COLO668 (cell line): ENCODE results near the gene POU2F1.
"Not testable (repeated sequence)": the region's sequence is repeated elsewhere in the genome, so short reads cannot be mapped to it uniquely, and the experiment has no call there.

Source experiments
- DNase-seq: peaks from one replicate; lab custom pipeline; 2025; ENCODE audit not compliant: unreplicated experiment; lab: John Stamatoyannopoulos, UW

POU2F1 gene

DNA sequence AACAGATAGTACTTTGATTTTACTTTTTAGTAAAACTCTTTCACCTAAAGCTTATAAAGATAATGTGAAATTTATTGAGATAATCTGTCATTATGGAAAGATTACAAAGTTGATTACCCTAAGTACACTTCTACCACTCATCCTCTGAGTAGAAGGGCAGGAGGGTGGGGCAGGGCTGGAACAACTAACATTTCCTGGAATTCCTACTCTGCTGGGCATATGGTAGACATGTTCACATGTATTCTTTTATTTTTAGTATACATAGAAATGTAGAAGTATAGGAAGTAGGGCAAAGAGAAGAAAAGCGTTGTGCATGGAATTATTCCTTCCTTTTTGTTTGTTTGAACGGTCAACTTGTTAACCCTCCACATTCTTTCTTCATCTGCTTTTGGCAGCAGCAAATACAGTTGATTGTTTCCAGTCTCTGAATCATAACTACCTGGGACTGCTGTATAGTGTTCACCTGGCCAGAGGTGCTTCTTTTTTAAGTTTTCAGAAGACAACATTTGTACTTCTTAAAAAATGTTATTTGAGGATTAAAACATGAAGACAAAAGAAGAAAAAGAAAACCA is 85.1 kb downstream of the POU2F1 start:
- DNase-seq, result no peak

DNA sequence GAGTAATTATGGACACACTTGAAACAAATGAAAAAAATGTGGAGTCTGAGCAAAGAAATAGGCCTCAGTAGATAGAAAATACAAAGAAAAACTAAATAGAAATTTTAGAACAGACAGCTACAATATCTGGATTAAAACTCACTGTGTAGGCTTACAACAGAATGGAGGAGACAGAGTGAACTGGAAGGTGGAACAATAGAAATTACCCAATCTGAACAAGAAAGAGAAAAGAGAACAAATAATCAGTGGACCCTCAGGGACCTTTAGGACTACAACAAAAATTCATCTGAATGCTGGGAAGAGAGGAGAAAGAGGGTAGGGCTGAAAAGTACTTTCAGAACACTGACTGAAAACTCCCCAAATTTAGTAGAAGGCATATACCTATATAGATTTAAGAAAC is 90.0 kb downstream of the POU2F1 start:
- DNase-seq, result no peak

DNA sequence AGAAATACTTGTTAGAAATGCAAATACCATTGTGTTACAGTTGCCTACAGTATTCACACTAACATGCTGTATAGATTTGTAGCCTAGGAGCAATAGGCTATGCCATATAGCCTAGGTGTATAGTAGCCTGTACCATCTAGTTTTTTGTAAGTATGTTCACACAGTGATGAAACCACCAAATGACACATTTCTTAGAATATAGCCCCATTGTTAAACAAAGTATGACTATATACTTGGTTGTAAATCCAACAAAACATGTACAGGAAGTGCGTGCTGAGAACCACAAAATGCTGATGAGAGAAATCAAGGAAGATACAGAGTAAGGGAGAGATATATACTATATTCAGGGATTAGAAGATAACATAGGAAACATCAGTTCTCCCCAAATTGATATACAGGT is 92.2 kb downstream of the POU2F1 start:
- no peak for DNase-seq

DNA sequence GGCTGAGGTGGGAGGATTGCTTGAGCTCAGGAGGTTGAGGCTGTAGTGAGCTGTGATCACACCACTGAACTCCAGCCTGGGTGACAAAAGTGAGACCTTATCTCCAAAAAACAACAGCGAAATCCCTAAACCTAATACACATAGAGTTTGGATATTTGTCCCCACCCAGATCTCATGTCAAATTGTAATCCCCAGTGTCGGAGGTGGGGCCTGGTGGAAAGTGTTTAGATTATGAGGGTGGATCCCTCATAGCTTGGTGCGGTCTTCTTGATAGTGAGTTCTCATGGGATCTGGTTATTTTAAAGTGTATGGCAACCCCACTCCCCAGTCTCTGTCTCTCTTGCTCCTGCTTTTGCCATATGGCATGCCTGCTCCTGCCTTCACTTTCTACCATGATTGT is 94.0 kb downstream of the POU2F1 start:
- DNase-seq, result no peak

DNA sequence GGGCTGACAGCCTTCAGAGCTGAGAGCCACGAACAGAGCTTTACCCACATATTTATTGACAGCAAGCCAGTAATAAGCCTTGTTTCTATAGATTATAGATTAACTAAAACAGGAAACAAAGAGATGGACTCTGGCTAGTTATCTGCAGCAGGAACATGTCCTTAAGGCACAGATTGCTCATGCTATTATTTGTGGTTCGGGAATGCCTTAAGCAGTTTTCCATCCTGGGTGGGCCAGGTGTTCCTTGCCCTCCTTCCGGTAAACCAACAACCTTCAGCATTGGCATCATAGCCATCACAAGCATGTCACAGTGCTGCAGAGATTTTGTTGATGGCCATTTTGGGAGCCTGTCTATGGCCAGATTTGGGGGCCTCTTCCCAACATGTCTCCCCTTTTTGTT is 96.8 kb downstream of the POU2F1 start:
- no peak for DNase-seq

DNA sequence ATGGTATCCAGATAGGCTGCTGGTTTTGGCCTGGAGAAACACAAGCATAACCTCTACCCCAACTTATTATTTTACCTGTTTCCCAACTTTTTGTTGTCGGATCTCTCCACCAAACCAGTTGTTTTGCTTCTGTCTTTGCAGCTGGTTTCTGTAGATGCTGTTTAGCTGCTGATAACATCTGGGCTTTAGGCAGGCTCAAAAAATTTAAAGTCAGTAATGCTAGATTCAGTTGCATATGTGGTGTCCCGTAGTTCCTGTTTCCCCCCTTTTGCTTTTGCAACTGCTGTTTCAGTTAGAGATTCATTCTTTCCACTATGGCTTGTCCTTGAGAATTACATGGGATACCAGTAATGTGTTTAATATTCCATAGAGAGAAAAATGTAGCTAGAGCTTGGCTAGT is 98.5 kb downstream of the POU2F1 start:
- not testable (repeated sequence) for DNase-seq

DNA sequence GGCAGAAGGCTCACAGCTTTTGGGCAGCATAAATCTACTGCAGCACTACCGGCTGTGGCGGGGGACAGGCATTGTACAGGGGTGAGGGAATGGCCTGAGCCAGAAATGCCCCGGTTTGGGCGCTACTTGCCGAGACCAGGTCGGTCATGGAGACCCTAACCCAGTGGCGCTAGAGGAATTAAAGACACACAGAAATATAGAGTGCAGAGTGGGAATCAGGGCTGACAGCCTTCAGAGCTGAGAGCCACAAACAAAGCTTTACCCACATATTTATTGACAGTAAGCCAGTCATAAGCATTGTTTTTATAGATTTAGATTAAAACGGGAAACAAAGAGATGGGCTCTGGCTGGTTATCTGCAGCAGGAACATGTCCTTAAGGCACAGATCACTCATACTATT is 101.8 kb downstream of the POU2F1 start:
- DNase-seq, result no peak

DNA sequence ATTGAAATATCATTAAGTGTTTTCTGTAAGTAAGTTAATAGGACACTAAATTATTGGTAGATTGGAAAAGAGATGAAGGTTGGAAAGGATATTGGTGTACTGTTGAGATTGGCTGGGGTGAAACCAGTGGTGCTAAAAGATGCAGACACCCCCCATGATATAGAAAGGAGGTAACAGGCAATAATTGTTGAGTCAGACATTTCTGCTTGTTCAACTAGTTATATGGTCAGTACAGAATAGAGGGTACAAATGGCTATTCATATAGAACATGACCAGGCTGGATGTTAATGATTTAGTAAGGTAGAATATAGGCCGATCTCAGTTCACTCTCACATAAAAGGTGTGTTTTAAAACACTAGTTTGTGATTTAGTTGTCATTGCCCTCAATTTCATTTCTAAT is 104.5 kb downstream of the POU2F1 start:
- DNase-seq, result no peak

DNA sequence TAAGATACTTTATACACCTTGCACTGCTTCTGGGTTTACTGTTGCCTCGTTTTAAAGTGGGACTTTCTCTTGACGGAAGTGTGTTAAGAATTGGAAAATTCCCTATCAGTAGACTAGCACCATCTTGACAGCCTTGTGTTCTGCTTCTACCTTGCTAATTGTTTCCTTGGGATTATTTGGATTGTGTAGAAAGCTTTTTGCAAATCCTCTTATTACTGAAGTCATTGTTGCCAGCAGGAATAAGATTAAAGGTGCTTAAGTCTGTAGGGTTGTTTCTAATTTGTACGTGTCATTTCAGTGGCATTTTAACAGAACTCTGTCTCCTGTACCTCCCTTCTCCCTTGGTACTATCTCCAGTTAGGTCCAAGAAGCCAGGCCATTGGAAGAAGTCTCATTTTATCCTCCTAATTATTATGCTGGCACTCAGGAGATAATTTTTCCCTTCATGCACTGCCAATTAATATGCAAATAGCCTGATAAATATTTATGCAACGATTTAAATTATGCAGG is 107.7 kb downstream of the POU2F1 start:
- no peak for DNase-seq

DNA sequence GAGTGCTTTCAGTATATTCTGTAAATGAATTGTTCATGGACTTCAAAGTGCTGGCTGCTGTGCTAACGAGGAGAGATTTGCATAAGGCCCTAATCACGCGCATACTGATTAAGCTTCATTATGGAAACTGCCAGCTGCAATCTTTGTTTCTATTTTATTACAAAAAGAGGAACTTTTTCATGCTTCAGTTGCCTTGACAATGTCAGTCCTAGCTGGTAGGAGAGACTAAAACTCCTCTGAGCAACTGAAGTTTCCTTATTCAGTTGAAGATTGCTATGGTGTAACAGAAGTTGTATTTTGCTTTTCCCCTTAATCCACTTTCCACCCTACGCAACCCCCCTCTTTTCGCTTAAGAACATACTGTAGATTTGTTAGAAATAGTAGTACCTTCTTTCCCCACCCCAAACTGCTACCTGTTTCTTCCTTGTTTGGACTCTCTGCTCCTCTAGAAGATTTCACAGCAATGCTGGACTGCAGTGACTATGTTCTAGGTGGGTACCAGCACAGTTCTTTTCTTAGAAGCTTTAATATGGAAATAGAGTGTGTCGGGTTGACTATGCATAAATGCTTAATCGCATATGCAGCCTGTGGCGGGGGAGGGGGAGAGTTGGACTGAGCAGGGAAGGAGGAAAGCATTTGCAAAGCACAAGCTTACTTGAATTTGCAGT is 108.3 kb downstream of the POU2F1 start:
- DNase-seq, result no peak

DNA sequence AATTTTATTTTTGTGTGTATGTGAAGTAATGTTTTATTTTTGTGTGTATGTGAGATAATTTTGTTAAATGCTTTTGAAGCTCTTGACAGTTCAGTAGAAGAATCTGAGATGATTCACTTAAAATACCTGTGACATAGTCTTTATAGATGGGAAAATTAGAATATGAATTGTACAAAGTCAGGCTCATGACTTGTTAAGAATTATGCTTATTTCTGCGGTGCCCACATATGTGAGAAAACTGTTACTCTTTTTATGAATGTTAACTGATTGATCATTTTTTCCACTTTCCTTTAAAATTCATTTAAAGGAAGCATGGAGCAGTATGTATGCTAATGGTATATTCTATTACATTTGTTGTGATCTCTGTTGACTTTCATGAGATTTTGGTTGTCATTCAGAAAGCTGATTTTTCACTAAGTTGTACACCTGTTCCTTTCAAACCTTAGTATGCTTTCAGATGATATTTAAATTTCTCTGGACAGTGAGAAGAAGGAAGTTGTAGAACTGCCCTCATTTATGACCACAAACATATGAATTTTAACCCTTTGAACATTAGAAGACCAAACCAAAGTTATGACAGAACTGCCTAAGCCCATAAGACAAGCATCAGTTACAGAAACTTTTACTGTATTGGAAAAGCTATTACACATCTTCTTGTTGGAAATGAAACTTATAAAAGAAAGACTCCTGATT is 110.1 kb downstream of the POU2F1 start:
- no peak for DNase-seq

DNA sequence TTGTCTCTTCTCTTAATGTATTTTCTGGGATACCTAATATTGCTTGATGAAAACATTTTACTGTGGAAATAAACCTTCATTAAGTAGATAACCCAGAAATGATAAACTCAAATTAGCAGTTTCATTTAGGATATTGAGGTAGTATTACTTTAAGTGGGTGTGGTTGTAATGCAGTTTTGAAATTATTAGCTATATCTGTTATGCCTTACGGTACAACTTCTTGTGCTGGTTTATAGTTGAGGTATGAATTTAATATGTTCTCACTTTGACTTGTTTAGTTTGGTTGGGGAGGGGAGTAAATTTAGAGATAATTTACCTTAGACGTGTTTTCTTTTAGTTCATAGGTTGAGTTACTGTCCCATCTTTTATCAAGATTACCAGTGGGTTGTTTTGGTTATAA is 111.0 kb downstream of the POU2F1 start:
- DNase-seq, result no peak

DNA sequence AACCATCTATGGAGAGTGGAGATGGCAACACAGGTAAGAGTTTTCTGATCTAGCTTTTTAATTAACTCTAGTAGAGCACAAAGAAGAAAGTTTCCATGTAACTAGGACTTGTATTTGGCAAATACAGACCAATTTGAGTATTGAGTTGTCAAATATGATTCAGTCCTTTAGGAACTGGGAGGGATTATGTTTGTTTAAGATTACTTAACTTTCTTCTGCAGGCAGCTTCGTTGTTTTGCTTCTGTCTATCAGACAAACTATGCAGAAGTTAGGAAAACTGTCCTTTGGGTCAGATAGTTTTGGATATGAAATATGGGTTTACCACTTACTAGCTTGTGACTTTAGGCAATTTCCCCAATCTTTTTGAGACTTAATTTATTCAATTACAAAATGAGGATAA is 111.8 kb downstream of the POU2F1 start:
- no peak for DNase-seq

DNA sequence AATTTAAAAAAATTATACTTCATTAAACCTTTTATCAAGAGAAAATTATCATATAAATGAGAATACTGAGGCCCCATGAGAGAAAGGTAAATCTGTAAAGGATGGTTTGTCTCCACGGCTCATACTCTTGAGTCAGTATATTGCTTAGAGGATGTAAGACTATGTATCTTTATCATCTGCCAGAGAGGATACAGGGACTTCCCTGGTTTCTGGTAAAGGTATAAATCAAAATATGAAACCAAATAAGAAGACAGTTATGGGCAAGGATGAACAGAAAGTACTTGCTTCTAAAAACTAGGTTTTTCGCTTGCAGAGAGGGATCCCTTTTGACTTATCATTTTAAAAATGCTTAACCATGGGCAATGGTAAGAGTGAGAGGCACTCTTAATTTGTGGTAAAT is 112.4 kb downstream of the POU2F1 start:
- DNase-seq, result no peak

DNA sequence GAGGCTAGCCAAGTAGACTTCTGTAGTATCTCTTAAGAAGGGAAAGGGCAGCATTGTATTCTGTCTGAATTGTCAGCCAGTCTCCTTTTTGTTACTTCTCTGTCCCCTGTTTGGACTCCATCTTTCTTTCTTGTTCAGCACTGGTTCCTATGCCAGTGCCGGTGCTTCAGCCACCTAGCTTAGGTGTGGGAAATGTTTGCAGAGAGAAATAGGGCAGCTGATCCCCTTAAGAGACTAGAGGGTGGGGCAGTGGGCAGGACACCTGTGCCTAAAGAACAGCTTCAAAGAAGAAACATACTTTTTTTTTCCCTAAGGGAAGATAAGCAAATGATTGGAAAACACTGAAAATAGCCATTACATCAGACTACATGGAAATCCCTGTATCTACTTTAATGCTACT is 113.0 kb downstream of the POU2F1 start:
- DNase-seq, result no peak

DNA sequence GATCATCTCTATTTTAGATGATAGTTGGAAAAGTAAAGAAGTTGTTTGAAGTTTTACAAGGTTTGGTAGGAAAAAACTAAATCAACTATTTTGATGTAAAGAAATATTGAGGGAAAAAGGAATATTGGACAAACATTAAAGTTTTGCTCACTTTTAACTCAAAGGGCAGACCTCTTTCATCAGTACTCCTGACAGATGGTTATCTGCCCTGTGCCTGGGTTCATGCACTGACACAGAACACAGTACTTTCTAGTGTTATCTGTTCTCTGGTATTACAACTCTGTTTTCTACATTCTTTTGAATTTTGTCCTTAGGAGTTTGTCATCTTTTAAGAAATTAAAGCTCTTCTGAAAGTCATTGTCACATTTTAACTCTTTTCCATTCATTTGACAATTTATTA is 118.7 kb downstream of the POU2F1 start:
- no peak for DNase-seq

DNA sequence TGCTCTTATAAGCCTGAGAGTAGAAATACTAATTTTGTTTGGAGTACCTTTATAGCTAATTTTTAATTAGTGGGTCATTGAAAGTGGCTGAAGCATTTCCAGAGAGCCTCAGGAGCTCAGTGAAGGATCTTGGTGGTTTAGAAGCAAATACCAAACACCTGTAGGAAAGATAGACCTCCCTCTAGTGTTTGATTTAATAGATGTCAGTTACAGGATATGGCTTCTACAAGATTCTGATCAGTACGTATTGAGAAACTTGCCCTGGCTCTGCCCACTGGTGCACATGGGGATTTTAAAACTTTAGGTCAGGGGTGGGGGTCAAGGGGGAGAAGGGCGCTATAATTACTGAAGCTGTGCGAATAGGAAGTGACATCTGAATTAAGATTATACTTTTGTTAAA is 122.2 kb downstream of the POU2F1 start:
- no peak for DNase-seq

DNA sequence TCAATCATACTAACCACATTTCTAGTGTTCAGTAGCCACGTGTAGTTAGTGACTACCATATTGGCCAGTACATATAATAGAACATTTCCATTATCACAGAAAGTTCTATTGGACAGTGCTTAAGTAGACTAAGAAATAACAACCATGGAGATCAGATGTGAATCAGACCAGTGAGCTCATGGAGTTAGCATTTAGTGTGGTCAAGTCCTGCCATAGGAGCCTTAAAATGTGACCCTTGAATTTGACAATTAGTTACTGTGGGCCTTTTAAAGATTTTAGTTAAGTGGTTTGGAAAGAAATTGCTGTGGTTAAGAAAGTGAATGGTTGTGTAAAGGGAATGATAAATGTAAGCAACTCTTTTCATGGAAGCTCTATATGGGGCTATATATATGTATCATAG is 123.4 kb downstream of the POU2F1 start:
- no peak for DNase-seq

DNA sequence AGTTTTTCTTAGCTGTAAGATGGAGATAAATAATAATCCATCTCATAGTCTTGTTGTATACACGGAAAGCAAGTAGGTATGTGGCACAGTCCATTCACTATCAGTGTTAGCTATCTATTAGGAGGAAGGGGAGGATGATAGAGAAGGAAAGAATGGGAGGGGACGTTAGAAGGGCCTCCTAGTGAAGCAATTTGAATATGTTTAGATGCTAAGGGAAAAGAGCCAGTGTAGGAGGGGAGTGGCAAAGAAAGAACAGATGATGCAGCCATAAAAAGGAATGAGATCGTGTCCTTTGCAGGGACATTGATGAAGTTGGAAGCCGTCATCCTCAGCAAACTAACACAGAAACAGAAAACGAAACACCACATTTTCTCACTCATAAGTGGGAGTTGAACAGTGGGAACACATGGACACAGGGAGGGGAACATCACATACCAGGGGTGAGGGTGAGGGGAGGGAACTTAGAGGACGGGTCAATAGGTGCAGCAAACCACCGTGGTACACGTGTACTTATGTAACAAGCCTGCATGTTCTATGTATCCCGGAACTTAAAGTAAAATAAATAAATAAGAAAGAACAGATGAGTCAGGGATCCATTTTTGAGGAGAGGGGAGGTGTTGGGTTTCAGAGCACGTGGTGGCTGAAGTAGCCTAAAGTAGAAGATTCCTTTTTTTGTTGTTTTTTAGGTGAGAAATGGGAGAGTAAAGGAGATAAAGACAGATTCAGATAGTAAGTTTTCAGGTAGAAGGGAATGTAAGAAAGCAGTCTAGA is 124.1 kb downstream of the POU2F1 start:
- DNase-seq, result no peak

DNA sequence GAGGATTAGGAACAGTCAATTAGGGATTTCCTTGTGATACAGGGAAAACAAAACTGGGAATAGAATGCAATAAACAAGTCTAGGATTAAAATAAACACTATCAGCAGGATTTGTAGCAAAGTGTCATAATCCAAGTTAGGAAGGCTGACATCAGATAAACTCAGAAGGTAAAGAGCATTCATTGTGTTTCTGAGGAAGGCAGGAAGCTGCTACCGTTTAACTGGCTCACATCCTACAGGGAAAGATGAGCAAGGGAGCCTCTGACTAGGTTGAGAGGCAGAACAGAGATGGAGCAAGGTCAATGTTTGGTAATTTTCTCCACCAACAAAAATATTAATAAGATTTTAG is 124.7 kb downstream of the POU2F1 start:
- DNase-seq, result no peak

DNA sequence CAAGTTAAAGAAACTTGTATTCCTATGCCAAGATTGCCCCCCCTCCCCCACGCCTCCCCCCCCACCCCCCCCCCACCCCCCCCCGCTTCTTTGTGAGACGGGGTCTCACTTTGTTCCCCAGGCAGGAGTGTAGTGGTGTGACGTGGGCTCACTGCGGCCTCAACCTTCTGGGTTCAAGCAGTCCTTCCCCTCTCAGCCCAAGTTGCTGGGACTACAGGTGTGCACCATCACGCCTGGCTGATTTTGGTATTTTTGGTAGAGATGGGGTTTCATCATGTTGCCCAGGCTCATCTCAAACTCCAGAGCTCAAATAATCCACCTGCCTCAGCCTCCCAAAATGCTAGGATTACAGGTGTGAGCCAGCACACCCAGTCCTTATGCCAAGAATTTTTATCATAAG is 136.6 kb downstream of the POU2F1 start:
- no peak for DNase-seq

DNA sequence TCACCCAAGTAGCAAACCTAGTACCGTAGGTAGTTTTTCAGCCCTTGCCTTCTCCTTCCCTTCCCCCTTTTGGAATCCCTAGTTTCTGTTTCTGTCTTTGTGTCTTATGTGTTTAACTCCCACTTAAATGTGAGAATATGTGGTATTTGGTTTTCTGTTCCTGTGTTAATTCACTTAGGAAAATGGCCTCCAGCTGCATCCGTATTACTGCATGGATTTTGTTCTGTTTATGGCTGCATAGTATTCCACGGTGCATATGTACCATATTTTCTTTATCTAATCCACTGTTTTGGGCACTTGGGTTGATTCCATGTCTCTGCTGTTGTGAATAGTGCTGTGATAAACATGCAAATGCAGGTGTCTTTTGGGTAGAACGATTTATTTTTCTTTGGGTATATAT is 138.6 kb downstream of the POU2F1 start:
- DNase-seq, result no peak
